ENCODE data around the gene PPP1R12C. TPM values are rescaled to one million over a fixed set of nuclear protein-coding genes. Genes with fewer than 3 reads are reported as not detected.

The PPP1R12C gene
- total RNA-seq: 71.1 and 98.8 TPM in 2 replicates

GRCh38 chr19:55116859-55117662 lies at the start of gene PPP1R12C:
Gene PPP1R12C (minus strand): TSS chr19:55117637. CDS start chr19:55117543, 94 bp downstream.

DNA sequence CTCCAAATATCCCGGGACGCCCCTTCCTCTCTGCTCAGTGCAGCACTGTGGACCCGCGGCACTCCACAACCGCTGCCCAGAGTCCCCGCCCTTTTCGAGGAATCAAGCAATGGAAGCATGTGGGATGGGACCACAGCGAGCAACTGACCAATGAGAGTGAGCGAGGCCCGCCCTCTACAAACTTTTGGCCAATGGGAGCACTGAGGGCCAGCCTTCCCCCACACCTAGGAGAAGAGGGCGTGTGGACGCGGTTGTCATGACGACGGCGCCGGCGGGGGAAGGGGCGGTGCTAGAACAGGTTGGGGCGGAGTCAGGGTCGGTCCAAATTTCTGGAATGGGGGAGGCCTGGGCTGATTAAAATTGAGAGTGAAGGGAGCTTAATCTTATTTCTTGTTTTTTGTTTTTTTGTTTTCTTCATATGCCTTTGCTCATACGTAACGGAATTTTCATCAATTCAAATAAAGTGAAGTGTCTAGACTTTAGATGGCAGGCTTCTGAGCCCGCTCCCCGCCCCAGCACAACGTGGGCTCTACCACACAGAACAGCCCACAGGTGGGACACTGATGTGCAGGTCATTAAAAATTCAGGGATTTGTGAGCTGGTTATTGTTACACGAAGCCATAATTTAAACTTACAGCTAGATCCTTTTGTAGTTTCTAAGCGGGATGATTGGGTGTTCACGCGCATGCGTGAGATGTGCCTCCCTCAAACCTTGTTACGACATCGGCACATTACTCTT lies 49.3 kb upstream of the PPP1R12C start, which contains the start of gene DNAAF3:
DNAAF3 (minus strand) TSS at position 84 of the 739 bp plus-strand sequence. CDS start 200 bp downstream, outside the sequence.

DNA sequence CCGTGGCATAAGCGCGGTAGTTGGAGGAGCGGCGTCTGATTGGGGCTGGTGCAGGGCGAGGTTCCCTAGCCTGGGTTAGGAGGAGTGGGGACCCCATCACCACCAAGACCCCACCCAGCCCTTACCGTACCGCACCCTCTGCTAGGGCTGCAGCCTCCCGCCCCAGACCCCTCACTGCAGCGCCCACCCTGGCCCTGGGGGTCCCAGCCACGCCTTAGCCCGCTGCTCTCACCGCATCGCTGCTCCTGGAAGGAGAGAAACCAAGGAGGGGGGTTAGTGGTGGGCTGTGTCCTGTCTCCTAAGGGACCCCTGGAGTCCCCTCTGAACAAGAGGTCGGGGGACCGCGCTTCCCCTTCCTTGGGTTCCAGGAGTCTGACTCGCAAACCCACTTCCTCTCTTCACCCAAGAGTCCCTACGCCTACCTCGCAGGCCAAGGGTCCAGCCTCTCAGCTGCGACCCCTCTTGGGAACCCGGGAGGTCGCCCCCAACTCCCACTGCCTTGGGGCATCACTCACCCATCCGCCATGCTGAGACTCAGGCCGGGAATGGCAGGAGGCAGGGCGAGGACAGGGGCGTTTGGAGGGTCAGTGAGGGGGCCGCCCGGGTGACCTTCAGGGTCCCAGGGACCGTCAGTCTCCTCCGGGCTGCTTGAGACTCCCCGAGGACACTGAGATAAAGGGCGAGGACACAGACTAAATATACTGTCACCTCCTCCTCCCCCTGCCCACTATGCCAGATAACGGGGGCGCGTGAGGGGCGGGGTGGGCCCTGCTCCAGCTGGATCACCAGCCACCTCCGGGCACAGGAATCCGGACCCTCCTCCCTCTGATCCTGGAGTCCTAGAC lies 39.8 kb upstream of the PPP1R12C start, which contains the start of gene TNNI3:
TNNI3 (minus strand) TSS at position 669 of the 845 bp plus-strand sequence; CDS start at position 526, 143 bp downstream.

GRCh38 chr19:55149078-55150003 lies 31.9 kb upstream of the PPP1R12C start, which contains the start of gene TNNT1:
Gene TNNT1 (minus strand): TSS chr19:55149206. CDS start chr19:55147157, 2,049 bp downstream.

GRCh38 chr19:55075371-55075998 lies 42.0 kb downstream of the PPP1R12C start, which contains the start of gene EPS8L1:
Gene EPS8L1 (plus strand): TSS chr19:55075869. CDS start chr19:55076445, 576 bp downstream.

DNA sequence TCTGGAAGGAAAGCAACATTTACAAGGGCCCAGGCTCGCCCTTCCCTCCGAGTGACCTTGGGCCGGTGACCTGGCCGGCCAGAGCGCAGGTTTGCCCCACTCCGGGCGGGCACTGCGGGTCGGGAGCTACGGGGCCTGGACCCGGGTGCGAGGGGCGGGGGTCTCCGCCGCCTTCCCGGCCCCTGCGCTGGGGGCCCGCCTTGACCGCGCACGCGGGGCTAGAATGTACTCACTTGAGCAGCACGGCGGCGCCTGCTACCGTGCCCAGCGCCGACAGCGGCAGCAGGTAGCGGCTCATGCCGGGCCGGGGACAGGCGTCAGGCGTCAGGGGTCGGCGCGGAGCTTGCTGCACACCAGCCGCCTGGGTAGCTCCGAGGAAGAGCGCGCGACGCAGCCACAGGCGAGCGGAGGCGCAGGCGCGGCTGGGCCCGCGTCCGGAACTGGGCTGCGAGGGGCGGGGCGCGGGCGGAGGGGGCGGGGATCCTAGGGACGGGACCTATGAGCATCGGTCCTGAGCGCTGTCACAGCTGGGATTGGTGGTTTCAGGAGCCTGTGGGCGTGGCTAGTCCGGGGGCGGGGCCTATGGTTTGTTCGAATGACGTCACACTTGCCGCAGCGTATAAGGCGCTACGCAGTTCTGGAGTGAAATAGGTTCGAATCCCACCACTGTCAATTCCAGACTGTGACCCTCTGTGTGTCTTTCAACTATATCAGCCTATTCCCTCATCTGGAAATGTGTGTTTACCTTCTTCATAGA lies 54.5 kb downstream of the PPP1R12C start, which contains the start of gene RDH13:
RDH13 (minus strand) TSS at position 414 of the 757 bp plus-strand sequence; CDS start at position 298, 116 bp downstream.

Other genes starting within 250 kb of the PPP1R12C start
- gene FCAR, start 243.4 kb downstream of the PPP1R12C start, total RNA-seq: not detected in 2 replicates
- gene NCR1, start 211.5 kb downstream of the PPP1R12C start, total RNA-seq: not detected in 2 replicates
- not detected in 2 replicates for gene NLRP7, start 170.1 kb downstream of the PPP1R12C start, total RNA-seq
- 0.23 and 2.6 TPM in 2 replicates for gene NLRP2, start 151.3 kb downstream of the PPP1R12C start, total RNA-seq
- not detected in 2 replicates for gene GP6, start 79.4 kb downstream of the PPP1R12C start, total RNA-seq
- 6.4 and 8.1 TPM in 2 replicates for gene RDH13, start 54.5 kb downstream of the PPP1R12C start, total RNA-seq
- 0.60 and 2.5 TPM in 2 replicates for gene EPS8L1, start 41.8 kb downstream of the PPP1R12C start, total RNA-seq
- 5.4 and 9.0 TPM in 2 replicates for gene TNNT1, start 31.6 kb upstream of the PPP1R12C start, total RNA-seq
- 0.58 TPM in 1 of 2 replicates, not detected in the other for gene TNNI3, start 40.1 kb upstream of the PPP1R12C start, total RNA-seq
- 0.26 TPM in 1 of 2 replicates, not detected in the other for gene DNAAF3, start 49.0 kb upstream of the PPP1R12C start, total RNA-seq
- gene SYT5, start 62.7 kb upstream of the PPP1R12C start, total RNA-seq: 0.26 TPM in 1 of 2 replicates, not detected in the other
- gene PTPRH, start 91.9 kb upstream of the PPP1R12C start, total RNA-seq: 7.0 and 9.4 TPM in 2 replicates
- gene TMEM86B, start 111.1 kb upstream of the PPP1R12C start, total RNA-seq: 0.51 and 0.93 TPM in 2 replicates
- gene PPP6R1, start 141.4 kb upstream of the PPP1R12C start, total RNA-seq: 30.5 and 31.7 TPM in 2 replicates
- 26.7 and 37.5 TPM in 2 replicates for gene HSPBP1, start 162.5 kb upstream of the PPP1R12C start, total RNA-seq
- gene BRSK1, start 166.4 kb upstream of the PPP1R12C start, total RNA-seq: 2.2 and 8.6 TPM in 2 replicates
- not detected in 2 replicates for gene TMEM150B, start 207.7 kb upstream of the PPP1R12C start, total RNA-seq
- 6.4 and 6.5 TPM in 2 replicates for gene KMT5C, start 222.2 kb upstream of the PPP1R12C start, total RNA-seq
- gene COX6B2, start 237.1 kb upstream of the PPP1R12C start, total RNA-seq: not detected in 2 replicates
- not detected in 2 replicates for gene GARIN5B, start 245.6 kb upstream of the PPP1R12C start, total RNA-seq

Data from pericardium fibroblast (primary cell).